ENCODE results near the gene IL13RA1. TPM values are rescaled to one million over a fixed set of nuclear protein-coding genes. Genes with fewer than 3 reads are reported as not detected.
A peak's percentile ranks its signal among the peaks of the same experiment; 100 is the strongest.

Gene IL13RA1
- total RNA-seq, result 25.0 and 37.5 TPM in 2 replicates

GRCh38 chrX:118726887-118727685 is at the start of gene IL13RA1:
Gene IL13RA1 (plus strand): TSS chrX:118727606. CDS start chrX:118727639, 33 bp downstream.
- DNase-seq (ENCODE audit: low read depth) (peak; percentile 62), FAIRE-seq (no peak)
- peak within 1 kb of the TSS; percentile 58 for H3K4me3 ChIP-seq (ENCODE audit: low read depth, low read length)
- TF ChIP-seq, protein P1, sequence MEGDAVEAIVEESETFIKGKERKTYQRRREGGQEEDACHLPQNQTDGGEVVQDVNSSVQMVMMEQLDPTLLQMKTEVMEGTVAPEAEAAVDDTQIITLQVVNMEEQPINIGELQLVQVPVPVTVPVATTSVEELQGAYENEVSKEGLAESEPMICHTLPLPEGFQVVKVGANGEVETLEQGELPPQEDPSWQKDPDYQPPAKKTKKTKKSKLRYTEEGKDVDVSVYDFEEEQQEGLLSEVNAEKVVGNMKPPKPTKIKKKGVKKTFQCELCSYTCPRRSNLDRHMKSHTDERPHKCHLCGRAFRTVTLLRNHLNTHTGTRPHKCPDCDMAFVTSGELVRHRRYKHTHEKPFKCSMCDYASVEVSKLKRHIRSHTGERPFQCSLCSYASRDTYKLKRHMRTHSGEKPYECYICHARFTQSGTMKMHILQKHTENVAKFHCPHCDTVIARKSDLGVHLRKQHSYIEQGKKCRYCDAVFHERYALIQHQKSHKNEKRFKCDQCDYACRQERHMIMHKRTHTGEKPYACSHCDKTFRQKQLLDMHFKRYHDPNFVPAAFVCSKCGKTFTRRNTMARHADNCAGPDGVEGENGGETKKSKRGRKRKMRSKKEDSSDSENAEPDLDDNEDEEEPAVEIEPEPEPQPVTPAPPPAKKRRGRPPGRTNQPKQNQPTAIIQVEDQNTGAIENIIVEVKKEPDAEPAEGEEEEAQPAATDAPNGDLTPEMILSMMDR (IDR thresholded peaks at IDR 0.05; ENCODE audit: insufficient read depth, low read length, severe bottlenecking), result no peak
- no peaks in the 10 kb centered on the region for H3K36me3 ChIP-seq (ENCODE audit: control insufficient read depth, insufficient read depth, low read length)
- no peaks in the 10 kb centered on the region for H3K27me3 ChIP-seq (ENCODE audit: control insufficient read depth, insufficient read depth, low read length)

- Histone ChIP-seq H3K36me3 (ENCODE audit: control insufficient read depth, insufficient read depth, low read length) (no peaks in the 10 kb centered on the region), H3K27me3 (ENCODE audit: control insufficient read depth, insufficient read depth, low read length) (no peaks in the 10 kb centered on the region), H3K4me3 (ENCODE audit: low read depth, low read length) (no peak overlapping the region)
- DNase-seq (ENCODE audit: low read depth) (no peak), FAIRE-seq (no peak)
- TF ChIP-seq, protein P1 (IDR thresholded peaks at IDR 0.05; ENCODE audit: insufficient read depth, low read length, severe bottlenecking), result no peak
These were observed 48.1 kb upstream of the IL13RA1 start for GRCh38 chrX:118679290-118679689.

DNA sequence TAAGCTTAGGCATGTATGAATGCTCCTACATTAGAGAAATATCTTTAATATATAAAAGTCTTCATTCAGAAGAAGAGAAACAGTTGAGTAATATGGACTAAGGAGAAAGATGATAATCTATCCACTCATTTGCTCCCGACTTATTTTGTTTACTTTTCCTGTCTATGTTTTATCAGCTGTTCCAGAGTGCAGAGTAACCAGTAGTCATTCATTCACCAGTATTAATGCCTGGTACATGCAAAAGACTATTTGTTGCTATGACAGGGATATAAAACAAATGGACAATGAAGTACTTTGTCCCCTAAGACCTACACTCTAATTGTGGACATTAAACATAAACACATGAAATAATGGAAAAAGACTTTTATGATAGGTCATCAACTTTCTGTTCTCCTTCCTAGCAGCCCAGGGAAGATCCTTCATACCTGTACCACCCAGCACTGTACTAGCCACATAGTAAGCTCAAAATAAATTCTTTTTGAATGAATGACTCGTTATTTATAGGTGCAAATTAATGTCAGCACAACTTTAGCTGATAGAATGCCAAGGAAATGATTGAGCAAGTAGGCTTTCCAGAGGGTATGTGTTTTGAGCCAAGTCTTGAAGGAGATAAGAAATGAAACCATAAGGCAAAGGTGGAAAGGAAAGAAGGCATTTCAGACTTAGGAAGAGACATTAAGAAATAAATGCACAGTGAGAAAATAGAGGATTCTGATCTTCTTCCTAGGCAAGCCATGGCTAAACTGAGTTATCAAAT is 45.0 kb upstream of the IL13RA1 start:
- TF ChIP-seq, protein P1 (IDR thresholded peaks at IDR 0.05; ENCODE audit: insufficient read depth, low read length, severe bottlenecking), result no peak
- Histone ChIP-seq H3K4me3 (ENCODE audit: low read depth, low read length) (no peak overlapping the region), H3K27me3 (ENCODE audit: control insufficient read depth, insufficient read depth, low read length) (no peaks in the 10 kb centered on the region), H3K36me3 (ENCODE audit: control insufficient read depth, insufficient read depth, low read length) (no peaks in the 10 kb centered on the region)
- FAIRE-seq, result no peak
- peak; percentile 36 for DNase-seq (ENCODE audit: low read depth)

GRCh38 chrX:118685393-118685792 is 42.0 kb upstream of the IL13RA1 start:
- H3K36me3 ChIP-seq (ENCODE audit: control insufficient read depth, insufficient read depth, low read length), result no peaks in the 10 kb centered on the region
- DNase-seq (ENCODE audit: low read depth) (no peak), FAIRE-seq (no peak)
- H3K27me3 ChIP-seq (ENCODE audit: control insufficient read depth, insufficient read depth, low read length), result no peaks in the 10 kb centered on the region
- TF ChIP-seq, protein P1 (IDR thresholded peaks at IDR 0.05; ENCODE audit: insufficient read depth, low read length, severe bottlenecking), result no peak
- H3K4me3 ChIP-seq (ENCODE audit: low read depth, low read length), result no peak overlapping the region

GRCh38 chrX:118688935-118689334 is 38.5 kb upstream of the IL13RA1 start:
- no peaks in the 10 kb centered on the region for H3K36me3 ChIP-seq (ENCODE audit: control insufficient read depth, insufficient read depth, low read length)
- FAIRE-seq (no peak), DNase-seq (ENCODE audit: low read depth) (no peak)
- TF ChIP-seq, protein P1 (IDR thresholded peaks at IDR 0.05; ENCODE audit: insufficient read depth, low read length, severe bottlenecking), result no peak
- H3K27me3 ChIP-seq (ENCODE audit: control insufficient read depth, insufficient read depth, low read length), result no peaks in the 10 kb centered on the region
- H3K4me3 ChIP-seq (ENCODE audit: low read depth, low read length), result no peak overlapping the region
